Coronary artery (tissue), 2 donors: Measurements from ENCODE around the gene MLXIP.
"Not testable (repeated sequence)": the region's sequence is repeated elsewhere in the genome, so short reads cannot be mapped to it uniquely, and the experiment has no call there.

ENCODE experiments used
- DNase-seq: peaks from one replicate; pipeline ENCODE4 v3.0.0-alpha.2; 2017; ENCODE audit warnings: low spot score
- H3K27ac ChIP-seq, 2 donors: fragments of 200-600 bp; sonication (generic); one replicate each; pipeline ENCODE4 v1.5.1; 2016 to 2019
- H3K4me3 ChIP-seq: fragments of 200-600 bp; sonication (generic); 2 replicates; pipeline ENCODE4 v1.5.1; 2016; ENCODE audit warnings: mild to moderate bottlenecking, moderate library complexity
- TF ChIP-seq, protein P1 (sequence below): fragments of 200-600 bp; sonication (generic); IDR thresholded peaks from one replicate; pipeline ENCODE4 v1.5.1; 2019; ENCODE audit warnings: antibody characterized with exemption

MLXIP gene

GRCh38 chr12:122099280-122099749, 20.8 kb downstream of the MLXIP start:
- Histone ChIP-seq H3K27ac (peak overlapping the region; percentile 66 to 87), H3K4me3 (no peak overlapping the region)
- no peak for DNase-seq
- TF ChIP-seq, protein P1, sequence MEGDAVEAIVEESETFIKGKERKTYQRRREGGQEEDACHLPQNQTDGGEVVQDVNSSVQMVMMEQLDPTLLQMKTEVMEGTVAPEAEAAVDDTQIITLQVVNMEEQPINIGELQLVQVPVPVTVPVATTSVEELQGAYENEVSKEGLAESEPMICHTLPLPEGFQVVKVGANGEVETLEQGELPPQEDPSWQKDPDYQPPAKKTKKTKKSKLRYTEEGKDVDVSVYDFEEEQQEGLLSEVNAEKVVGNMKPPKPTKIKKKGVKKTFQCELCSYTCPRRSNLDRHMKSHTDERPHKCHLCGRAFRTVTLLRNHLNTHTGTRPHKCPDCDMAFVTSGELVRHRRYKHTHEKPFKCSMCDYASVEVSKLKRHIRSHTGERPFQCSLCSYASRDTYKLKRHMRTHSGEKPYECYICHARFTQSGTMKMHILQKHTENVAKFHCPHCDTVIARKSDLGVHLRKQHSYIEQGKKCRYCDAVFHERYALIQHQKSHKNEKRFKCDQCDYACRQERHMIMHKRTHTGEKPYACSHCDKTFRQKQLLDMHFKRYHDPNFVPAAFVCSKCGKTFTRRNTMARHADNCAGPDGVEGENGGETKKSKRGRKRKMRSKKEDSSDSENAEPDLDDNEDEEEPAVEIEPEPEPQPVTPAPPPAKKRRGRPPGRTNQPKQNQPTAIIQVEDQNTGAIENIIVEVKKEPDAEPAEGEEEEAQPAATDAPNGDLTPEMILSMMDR: no peak

DNA sequence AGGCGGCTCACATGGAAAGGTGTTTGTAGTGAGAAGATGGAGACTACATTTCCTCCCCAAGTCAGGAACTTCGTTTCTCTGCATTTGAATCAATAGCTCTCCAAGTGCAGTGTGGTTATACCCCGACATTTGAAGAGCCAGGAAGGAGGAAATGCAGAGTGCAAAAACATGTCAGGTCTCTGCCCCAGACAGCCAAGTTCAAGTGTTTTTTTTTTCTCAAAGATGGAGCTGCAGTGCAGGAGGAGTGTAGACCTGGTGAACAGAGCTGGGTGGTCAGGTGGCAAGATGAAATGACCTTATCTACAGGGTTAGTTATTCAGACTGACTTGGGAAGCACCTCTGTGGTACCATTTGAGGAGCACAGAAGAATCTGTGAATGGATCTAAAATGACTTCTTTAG, 21.3 kb downstream of the MLXIP start:
- TF ChIP-seq, protein P1: no peak
- no peak overlapping the region for H3K4me3 ChIP-seq
- peak overlapping the region in 1 of 2 donors; percentile 11 for H3K27ac ChIP-seq
- no peak for DNase-seq

- H3K27ac ChIP-seq: no peak overlapping the region
- no peak overlapping the region for H3K4me3 ChIP-seq
- TF ChIP-seq, protein P1: no peak
- DNase-seq: no peak
Measured at GRCh38 chr12:122100568-122100967, 22.0 kb downstream of the MLXIP start.

- Histone ChIP-seq H3K4me3 (no peak overlapping the region), H3K27ac (no peak overlapping the region)
- DNase-seq: no peak
- TF ChIP-seq, protein P1: no peak
Measured at GRCh38 chr12:122102331-122102730, 23.8 kb downstream of the MLXIP start.

- DNase-seq: no peak
- Histone ChIP-seq H3K4me3 (no peak overlapping the region), H3K27ac (no peak overlapping the region)
- TF ChIP-seq, protein P1: no peak
Measured at GRCh38 chr12:122104844-122105243, 26.3 kb downstream of the MLXIP start.

DNA sequence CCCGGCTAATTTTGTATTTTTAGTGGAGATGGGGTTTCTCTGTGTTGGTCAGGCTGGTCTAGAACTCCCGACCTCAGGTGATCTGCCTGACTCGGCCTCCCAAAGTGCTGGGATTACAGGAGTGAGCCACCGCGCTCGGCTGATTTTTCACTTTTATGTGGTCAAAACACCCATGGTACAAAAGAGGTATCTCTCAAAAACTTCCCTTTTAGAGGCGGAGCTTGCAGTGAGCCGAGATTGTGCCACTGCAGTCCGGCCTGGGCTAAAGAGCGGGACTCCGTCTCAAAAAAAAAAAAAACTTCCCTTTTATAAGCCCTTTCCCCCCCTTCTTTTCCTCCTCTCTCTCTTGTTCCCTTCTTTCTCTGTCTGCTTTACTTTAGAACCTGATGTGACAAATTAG, 26.9 kb downstream of the MLXIP start:
- H3K4me3 ChIP-seq, H3K27ac ChIP-seq, DNase-seq: not testable (repeated sequence)

DNA sequence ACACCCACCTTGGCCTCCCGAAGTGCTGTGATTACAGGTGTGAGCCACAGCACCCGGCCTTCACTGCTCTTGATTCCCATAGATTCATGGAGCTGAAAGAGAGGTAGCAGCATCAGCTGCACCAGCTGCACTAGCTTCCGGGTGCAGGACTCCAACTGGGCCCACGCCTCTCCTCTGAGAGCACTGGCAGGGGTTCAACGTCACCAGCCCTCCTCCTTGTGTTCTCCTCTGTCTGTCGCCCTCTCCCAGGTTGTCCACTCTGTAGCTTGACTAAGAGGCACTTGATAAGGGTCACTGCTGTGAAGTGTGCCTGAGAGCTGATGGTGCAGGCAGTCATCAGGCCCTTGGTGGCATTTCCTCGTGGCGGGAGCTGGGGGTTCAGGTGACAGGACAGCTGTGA, 28.3 kb downstream of the MLXIP start:
- TF ChIP-seq, protein P1: no peak
- Histone ChIP-seq H3K27ac (no peak overlapping the region), H3K4me3 (no peak overlapping the region)
- DNase-seq: no peak

DNA sequence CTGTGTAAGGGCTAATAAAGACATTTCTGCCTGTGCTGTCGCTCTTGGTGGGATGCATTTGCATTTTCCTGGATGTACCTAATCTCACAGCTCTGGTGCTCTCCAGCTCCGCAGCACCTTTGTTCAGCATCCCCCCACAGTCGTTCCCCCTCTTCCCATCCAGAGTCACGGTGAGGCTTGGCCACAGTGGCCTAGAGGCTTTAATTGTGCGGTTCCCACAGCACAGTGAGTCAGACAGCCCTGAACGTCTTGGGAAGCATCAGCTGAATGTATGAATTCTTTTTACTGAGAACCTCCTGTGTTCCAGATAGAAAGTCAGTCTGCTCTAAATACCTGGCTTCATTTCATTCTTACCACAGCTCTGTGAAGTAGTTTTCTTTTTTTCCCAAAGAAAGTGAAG, 28.7 kb downstream of the MLXIP start:
- TF ChIP-seq, protein P1: no peak
- Histone ChIP-seq H3K27ac (no peak overlapping the region), H3K4me3 (no peak overlapping the region)
- DNase-seq: no peak
